ENCODE results near the gene GSE1. TPM values are rescaled to one million over a fixed set of nuclear protein-coding genes. Genes with fewer than 3 reads are reported as not detected.

The GSE1 gene
- total and polyA plus RNA-seq, 8 donors = 84.8 to 148 (median 112) TPM

GRCh38 chr16:85641776-85642176, 28.7 kb downstream of the GSE1 start:
- H3K4me1 ChIP-seq = peaks cover 7 to 56% of the 10 kb centered on the region in 2 donors
- H3K4me3 ChIP-seq = no peak overlapping the region
- H3K36me3 ChIP-seq = peaks cover 0 to 44% of the 10 kb centered on the region in 2 donors
- intact Hi-C loops (cut with DNase I) = no loop called here
- DNase-seq (peak in 1 of 4 donors; percentile 78), ATAC-seq (peak; percentile 12)
- no peaks in the 10 kb centered on the region for H3K27me3 ChIP-seq
- H3K9me3 ChIP-seq = no peaks in the 10 kb centered on the region
- H3K27ac ChIP-seq = peak overlapping the region in 1 of 2 donors; percentile 33
- TF ChIP-seq, protein P1, sequence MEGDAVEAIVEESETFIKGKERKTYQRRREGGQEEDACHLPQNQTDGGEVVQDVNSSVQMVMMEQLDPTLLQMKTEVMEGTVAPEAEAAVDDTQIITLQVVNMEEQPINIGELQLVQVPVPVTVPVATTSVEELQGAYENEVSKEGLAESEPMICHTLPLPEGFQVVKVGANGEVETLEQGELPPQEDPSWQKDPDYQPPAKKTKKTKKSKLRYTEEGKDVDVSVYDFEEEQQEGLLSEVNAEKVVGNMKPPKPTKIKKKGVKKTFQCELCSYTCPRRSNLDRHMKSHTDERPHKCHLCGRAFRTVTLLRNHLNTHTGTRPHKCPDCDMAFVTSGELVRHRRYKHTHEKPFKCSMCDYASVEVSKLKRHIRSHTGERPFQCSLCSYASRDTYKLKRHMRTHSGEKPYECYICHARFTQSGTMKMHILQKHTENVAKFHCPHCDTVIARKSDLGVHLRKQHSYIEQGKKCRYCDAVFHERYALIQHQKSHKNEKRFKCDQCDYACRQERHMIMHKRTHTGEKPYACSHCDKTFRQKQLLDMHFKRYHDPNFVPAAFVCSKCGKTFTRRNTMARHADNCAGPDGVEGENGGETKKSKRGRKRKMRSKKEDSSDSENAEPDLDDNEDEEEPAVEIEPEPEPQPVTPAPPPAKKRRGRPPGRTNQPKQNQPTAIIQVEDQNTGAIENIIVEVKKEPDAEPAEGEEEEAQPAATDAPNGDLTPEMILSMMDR (IDR thresholded peaks at IDR 0.05) = no peak

DNA sequence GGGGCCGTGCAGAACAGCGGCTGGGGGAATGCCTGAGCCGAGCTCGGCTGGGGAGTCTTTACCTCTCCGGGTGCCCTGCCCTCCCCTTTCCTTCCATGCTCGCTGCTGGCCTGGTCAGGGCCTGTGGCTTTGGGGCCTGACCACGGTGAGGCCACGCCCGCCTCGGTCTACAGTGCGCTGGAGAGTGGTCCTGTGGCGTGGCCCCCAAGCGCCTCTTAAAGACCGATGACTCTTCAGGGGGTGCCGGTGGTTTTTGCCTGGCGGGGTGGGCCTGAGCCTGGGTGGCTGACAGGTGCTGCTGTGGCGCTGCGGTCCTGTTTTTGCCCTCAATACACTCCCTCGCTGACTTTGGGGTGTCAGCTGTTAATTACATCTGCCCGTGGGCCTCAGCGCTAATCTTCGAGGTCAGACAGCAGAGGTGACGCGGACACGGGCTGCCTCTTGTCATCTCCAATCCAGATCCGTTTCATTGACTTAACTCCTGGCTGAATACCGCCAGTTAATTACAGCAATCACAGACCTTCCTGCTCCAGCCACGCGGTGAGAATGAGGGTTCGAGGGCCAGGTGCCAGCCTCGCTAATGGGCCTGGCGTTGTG, 29.7 kb downstream of the GSE1 start:
- H3K4me3 ChIP-seq = no peak overlapping the region
- no peaks in the 10 kb centered on the region for H3K9me3 ChIP-seq
- intact Hi-C loops (cut with DNase I) = no loop called here
- peaks cover 7 to 56% of the 10 kb centered on the region in 2 donors for H3K4me1 ChIP-seq
- ATAC-seq = no peak
- TF ChIP-seq, protein P1 (IDR thresholded peaks at IDR 0.05) = no peak
- H3K27me3 ChIP-seq = no peaks in the 10 kb centered on the region
- H3K36me3 ChIP-seq = peaks cover 0 to 50% of the 10 kb centered on the region in 2 donors
- DNase-seq = no peak
- H3K27ac ChIP-seq = no peak overlapping the region

GRCh38 chr16:85643631-85644030, 30.5 kb downstream of the GSE1 start:
- Histone ChIP-seq H3K4me3 (no peak overlapping the region), H3K36me3 (peaks cover 0 to 53% of the 10 kb centered on the region in 2 donors), H3K4me1 (peaks cover 7 to 50% of the 10 kb centered on the region in 2 donors), H3K9me3 (no peaks in the 10 kb centered on the region), H3K27me3 (no peaks in the 10 kb centered on the region), H3K27ac (no peak overlapping the region)
- intact Hi-C loops (cut with DNase I) = no loop called here
- DNase-seq (no peak), ATAC-seq (no peak)
- TF ChIP-seq, protein P1 (IDR thresholded peaks at IDR 0.05) = no peak

GRCh38 chr16:85644093-85644712, 31.1 kb downstream of the GSE1 start:
- H3K27ac ChIP-seq = no peak overlapping the region
- peaks cover 7 to 46% of the 10 kb centered on the region in 2 donors for H3K4me1 ChIP-seq
- no peaks in the 10 kb centered on the region for H3K9me3 ChIP-seq
- H3K4me3 ChIP-seq = no peak overlapping the region
- H3K27me3 ChIP-seq = no peaks in the 10 kb centered on the region
- DNase-seq (no peak), ATAC-seq (no peak)
- TF ChIP-seq, protein P1 (IDR thresholded peaks at IDR 0.05) = no peak
- H3K36me3 ChIP-seq = peaks cover 0 to 54% of the 10 kb centered on the region in 2 donors
- intact Hi-C loops (cut with DNase I) = no loop called here

GRCh38 chr16:85645021-85645589, 32.0 kb downstream of the GSE1 start:
- peaks cover 7 to 38% of the 10 kb centered on the region in 2 donors for H3K4me1 ChIP-seq
- H3K27me3 ChIP-seq = no peaks in the 10 kb centered on the region
- H3K4me3 ChIP-seq = no peak overlapping the region
- H3K36me3 ChIP-seq = peaks cover 0 to 55% of the 10 kb centered on the region in 2 donors
- DNase-seq (no peak), ATAC-seq (peak; percentile 42)
- TF ChIP-seq, protein P1 (IDR thresholded peaks at IDR 0.05) = no peak
- no peak overlapping the region for H3K27ac ChIP-seq
- H3K9me3 ChIP-seq = no peaks in the 10 kb centered on the region
- intact Hi-C loops (cut with DNase I) = no loop called here

Data from left lung (tissue), 10 donors.